SK-N-SH treated with all-trans-retinoic acid at 6 μM for 48 hours (cell line): ENCODE data around the gene GPHN.

Experiments
- ATAC-seq: fragments of 200-7000 bp; cut with Tn5 transposase; 3 replicates; pipeline ENCODE4 v1.9.1; 2020; ENCODE audit warnings: mild to moderate bottlenecking, moderate library complexity
- BACH2 ChIP-seq: fragments of 250-450 bp; sonication (Bioruptor Pico); IDR thresholded peaks from 2 replicates; pipeline ENCODE4 v1.9.0; 2021; ENCODE audit warnings: mild to moderate bottlenecking, borderline replicate concordance
- CSDC2 ChIP-seq: fragments of 250-450 bp; sonication (Bioruptor Pico); IDR thresholded peaks from 2 replicates; pipeline ENCODE4 v1.5.0; 2020; ENCODE audit warnings: mild to moderate bottlenecking, moderate library complexity
- ESRRG ChIP-seq: fragments of 250-450 bp; sonication (Bioruptor Pico); IDR thresholded peaks from 2 replicates; pipeline ENCODE4 v1.6.1; 2021; ENCODE audit warnings: mild to moderate bottlenecking
- GLIS3 ChIP-seq: fragments of 250-450 bp; sonication (Bioruptor Pico); IDR thresholded peaks from 2 replicates; pipeline ENCODE4 v1.5.0; 2020; ENCODE audit warnings: mild to moderate bottlenecking, moderate library complexity
- ISL1 ChIP-seq: fragments of 250-450 bp; sonication (Bioruptor Pico); IDR thresholded peaks from 2 replicates; pipeline ENCODE4 v2.1.2; 2022; ENCODE audit warnings: mild to moderate bottlenecking, moderate library complexity
- OSR1 ChIP-seq: fragments of 250-450 bp; sonication (Bioruptor Pico); IDR thresholded peaks from 2 replicates; pipeline ENCODE4 v1.8.0; 2022; ENCODE audit warnings: moderate library complexity, mild to moderate bottlenecking, inconsistent platforms
- PPARA ChIP-seq: fragments of 250-450 bp; sonication (Bioruptor Pico); IDR thresholded peaks from 2 replicates; pipeline ENCODE4 v1.5.0; 2020; ENCODE audit warnings: mild to moderate bottlenecking, borderline replicate concordance
- RARB ChIP-seq: fragments of 250-450 bp; sonication (Bioruptor Pico); IDR thresholded peaks from 2 replicates; pipeline ENCODE4 v1.8.0; 2021; ENCODE audit warnings: mild to moderate bottlenecking, moderate library complexity
- TCF4 ChIP-seq: fragments of 250-450 bp; sonication (Bioruptor Pico); IDR thresholded peaks from 2 replicates; pipeline ENCODE4 v1.8.0; 2021; ENCODE audit warnings: mild to moderate bottlenecking, moderate library complexity, borderline replicate concordance
- TOX ChIP-seq: fragments of 250-450 bp; sonication (Bioruptor Pico); IDR thresholded peaks from 2 replicates; pipeline ENCODE4 v1.8.0; 2021; ENCODE audit warnings: mild to moderate bottlenecking, moderate library complexity, borderline replicate concordance
- TSHZ2 ChIP-seq: fragments of 250-450 bp; sonication (Bioruptor Pico); IDR thresholded peaks from 2 replicates; pipeline ENCODE4 v1.5.0; 2020; ENCODE audit warnings: mild to moderate bottlenecking, moderate library complexity
- ZC3H10 ChIP-seq: fragments of 250-450 bp; sonication (Bioruptor Pico); IDR thresholded peaks from 2 replicates; pipeline ENCODE4 v1.5.1; 2021; ENCODE audit warnings: mild to moderate bottlenecking, moderate library complexity
- ZFP3 ChIP-seq: fragments of 250-450 bp; sonication (Bioruptor Pico); IDR thresholded peaks from 2 replicates; pipeline ENCODE4 v1.5.0; 2020; ENCODE audit warnings: mild to moderate bottlenecking, moderate library complexity
- ZFP30 ChIP-seq: fragments of 450-650 bp; formaldehyde crosslinking; IDR thresholded peaks from 2 replicates; pipeline ENCODE4 v1.5.0; 2022; ENCODE audit warnings: mild to moderate bottlenecking, moderate library complexity
- ZNF565 ChIP-seq: fragments of 450-650 bp; formaldehyde crosslinking; conservative IDR thresholded peaks from 2 replicates; pipeline ENCODE4 v1.5.0; 2020; ENCODE audit warnings: low read depth, mild to moderate bottlenecking, moderate library complexity
- ZNF70 ChIP-seq: fragments of 450-650 bp; formaldehyde crosslinking; IDR thresholded peaks from 2 replicates; pipeline ENCODE4 v1.5.0; 2020; ENCODE audit warnings: mild to moderate bottlenecking, moderate library complexity
- ZNF8 ChIP-seq: fragments of 450-650 bp; formaldehyde crosslinking; IDR thresholded peaks from 2 replicates; pipeline ENCODE4 v1.5.0; 2020; ENCODE audit warnings: mild to moderate bottlenecking, moderate library complexity
- TF ChIP-seq, protein P1 (sequence below): fragments of 250-450 bp; sonication (Bioruptor Pico); IDR thresholded peaks from 2 replicates; pipeline ENCODE4 v1.8.0; 2021; ENCODE audit warnings: low read depth, mild to moderate bottlenecking, moderate library complexity, borderline replicate concordance
- TF ChIP-seq, protein P2 (sequence below): fragments of 250-450 bp; sonication (Bioruptor Pico); IDR thresholded peaks from 2 replicates; pipeline ENCODE4 v1.8.0; 2020; ENCODE audit warnings: mild to moderate bottlenecking, moderate library complexity, borderline replicate concordance
- TF ChIP-seq, protein P3 (sequence below): fragments of 250-450 bp; sonication (Bioruptor Pico); IDR thresholded peaks from 2 replicates; pipeline ENCODE4 v1.5.1; 2020; ENCODE audit warnings: low read depth, mild to moderate bottlenecking, moderate library complexity
- TF ChIP-seq, protein P4 (sequence below): fragments of 250-450 bp; sonication (Bioruptor Pico); IDR thresholded peaks from 2 replicates; pipeline ENCODE4 v1.5.1; 2021; ENCODE audit warnings: mild to moderate bottlenecking, moderate library complexity

Gene GPHN

GRCh38 chr14:66993512-66993911 lies 485.6 kb downstream of the GPHN start (continued):
- TF ChIP-seq ZFP3 (CRISPR knock-in tag) (no peak), BACH2 (no peak)

DNA sequence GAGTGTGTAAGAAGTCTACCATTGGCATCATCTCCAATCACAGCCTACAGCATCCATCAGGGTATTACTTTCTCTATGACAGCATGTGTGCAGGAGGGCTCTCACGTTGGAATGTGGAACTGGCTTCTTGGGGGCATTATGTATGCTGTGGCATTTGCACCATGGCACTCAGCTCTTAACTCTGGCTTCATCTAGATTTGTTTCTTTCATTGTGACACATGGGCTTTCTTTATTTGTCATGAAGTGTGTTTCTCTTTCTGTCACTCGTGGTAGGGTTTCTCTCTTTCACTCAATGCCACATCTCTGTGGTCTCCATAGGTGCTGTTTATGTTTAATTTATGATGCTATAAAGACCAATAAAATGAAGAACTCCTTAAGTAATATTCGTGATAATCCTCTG lies 490.1 kb downstream of the GPHN start:
- TF ChIP-seq GLIS3 (CRISPR knock-in tag), result no peak
- no peak for TF ChIP-seq ZNF70
- TF ChIP-seq, protein P1, sequence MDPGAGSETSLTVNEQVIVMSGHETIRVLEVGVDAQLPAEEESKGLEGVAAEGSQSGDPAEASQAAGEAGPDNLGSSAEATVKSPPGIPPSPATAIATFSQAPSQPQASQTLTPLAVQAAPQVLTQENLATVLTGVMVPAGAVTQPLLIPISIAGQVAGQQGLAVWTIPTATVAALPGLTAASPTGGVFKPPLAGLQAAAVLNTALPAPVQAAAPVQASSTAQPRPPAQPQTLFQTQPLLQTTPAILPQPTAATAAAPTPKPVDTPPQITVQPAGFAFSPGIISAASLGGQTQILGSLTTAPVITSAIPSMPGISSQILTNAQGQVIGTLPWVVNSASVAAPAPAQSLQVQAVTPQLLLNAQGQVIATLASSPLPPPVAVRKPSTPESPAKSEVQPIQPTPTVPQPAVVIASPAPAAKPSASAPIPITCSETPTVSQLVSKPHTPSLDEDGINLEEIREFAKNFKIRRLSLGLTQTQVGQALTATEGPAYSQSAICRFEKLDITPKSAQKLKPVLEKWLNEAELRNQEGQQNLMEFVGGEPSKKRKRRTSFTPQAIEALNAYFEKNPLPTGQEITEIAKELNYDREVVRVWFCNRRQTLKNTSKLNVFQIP, result no peak
- no peak for TF ChIP-seq ZNF565
- TF ChIP-seq, all 23 proteins: peak for 0
- ATAC-seq, result no peak

GRCh38 chr14:66999978-67000377 lies 492.0 kb downstream of the GPHN start:
- TF ChIP-seq TCF4 (no peak), ZC3H10 (no peak), ZFP30 (CRISPR knock-in tag) (no peak), GLIS3 (CRISPR knock-in tag) (no peak), TOX (CRISPR knock-in tag) (no peak), ZNF565 (no peak), CSDC2 (CRISPR knock-in tag) (no peak), ZNF8 (CRISPR knock-in tag) (no peak), TSHZ2 (CRISPR knock-in tag) (no peak), RARB (CRISPR knock-in tag) (no peak), OSR1 (CRISPR knock-in tag) (no peak), ZFP3 (CRISPR knock-in tag) (no peak), ISL1 (CRISPR knock-in tag) (no peak)
- TF ChIP-seq, protein P2, sequence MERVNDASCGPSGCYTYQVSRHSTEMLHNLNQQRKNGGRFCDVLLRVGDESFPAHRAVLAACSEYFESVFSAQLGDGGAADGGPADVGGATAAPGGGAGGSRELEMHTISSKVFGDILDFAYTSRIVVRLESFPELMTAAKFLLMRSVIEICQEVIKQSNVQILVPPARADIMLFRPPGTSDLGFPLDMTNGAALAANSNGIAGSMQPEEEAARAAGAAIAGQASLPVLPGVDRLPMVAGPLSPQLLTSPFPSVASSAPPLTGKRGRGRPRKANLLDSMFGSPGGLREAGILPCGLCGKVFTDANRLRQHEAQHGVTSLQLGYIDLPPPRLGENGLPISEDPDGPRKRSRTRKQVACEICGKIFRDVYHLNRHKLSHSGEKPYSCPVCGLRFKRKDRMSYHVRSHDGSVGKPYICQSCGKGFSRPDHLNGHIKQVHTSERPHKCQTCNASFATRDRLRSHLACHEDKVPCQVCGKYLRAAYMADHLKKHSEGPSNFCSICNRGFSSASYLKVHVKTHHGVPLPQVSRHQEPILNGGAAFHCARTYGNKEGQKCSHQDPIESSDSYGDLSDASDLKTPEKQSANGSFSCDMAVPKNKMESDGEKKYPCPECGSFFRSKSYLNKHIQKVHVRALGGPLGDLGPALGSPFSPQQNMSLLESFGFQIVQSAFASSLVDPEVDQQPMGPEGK (CRISPR knock-in tag), result no peak
- TF ChIP-seq, protein P3, sequence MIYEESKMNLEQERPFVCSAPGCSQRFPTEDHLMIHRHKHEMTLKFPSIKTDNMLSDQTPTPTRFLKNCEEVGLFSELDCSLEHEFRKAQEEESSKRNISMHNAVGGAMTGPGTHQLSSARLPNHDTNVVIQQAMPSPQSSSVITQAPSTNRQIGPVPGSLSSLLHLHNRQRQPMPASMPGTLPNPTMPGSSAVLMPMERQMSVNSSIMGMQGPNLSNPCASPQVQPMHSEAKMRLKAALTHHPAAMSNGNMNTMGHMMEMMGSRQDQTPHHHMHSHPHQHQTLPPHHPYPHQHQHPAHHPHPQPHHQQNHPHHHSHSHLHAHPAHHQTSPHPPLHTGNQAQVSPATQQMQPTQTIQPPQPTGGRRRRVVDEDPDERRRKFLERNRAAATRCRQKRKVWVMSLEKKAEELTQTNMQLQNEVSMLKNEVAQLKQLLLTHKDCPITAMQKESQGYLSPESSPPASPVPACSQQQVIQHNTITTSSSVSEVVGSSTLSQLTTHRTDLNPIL (CRISPR knock-in tag), result no peak
- TF ChIP-seq, all 23 proteins: peak for 0
- no peak for ATAC-seq

DNA sequence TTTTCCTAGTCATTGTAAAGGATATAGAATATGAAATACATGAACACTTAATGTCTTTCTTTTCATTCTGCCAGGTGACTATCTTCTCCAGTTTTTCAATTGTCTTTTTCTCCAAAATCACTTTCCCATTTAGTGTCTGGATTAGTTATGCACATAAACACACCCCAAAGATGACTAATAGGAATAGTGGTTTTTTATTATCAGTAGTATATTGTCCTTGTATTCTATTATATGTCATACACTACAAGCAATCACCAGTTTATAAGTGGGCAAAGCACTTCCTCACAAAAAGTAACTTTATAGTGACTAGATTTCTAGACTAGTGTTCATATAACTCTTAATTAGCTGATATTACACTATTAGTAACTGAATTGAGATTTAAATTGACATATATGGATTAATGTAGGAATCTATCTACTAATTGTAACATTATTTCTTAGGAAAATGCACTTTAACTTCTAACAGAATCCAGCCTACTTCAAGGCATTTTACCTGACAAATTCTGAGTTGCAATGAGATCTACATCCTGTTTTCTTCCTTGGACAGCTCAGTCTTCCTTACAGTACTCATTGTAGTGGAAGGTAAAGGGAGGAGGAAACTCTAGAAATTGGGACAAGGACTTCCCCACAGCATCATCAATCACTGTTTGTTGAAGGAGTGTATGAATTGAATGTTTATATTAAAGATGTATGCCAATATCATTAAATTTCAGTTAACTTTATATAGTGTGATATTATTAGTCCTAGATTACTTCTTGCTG lies 495.2 kb downstream of the GPHN start:
- ATAC-seq, result peak; percentile 63
- TF ChIP-seq BACH2 (no peak), ZNF565 (no peak), ZNF8 (CRISPR knock-in tag) (no peak), ESRRG (CRISPR knock-in tag) (no peak), CSDC2 (CRISPR knock-in tag) (no peak), ISL1 (CRISPR knock-in tag) (no peak), TOX (CRISPR knock-in tag) (no peak), ZC3H10 (no peak), ZNF70 (no peak)

DNA sequence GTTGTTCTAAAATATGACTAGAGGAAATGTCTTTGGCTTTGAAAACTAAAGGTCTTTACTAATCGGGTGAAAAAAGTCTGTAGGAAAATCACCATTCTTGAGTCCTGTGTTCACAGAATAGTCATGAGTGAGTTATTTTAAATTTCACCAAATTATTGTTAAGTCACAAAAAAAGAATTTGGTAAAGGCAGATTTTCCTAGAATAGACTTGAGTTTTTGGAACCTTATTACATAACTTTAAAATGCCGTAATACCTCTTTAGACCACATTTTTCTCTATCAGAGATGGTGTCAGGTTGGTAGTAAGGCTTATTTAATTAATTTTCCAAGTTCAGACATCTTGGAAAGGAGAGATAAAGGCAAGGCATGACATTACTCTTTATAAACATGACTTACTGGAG lies 496.6 kb downstream of the GPHN start:
- peak; percentile 65; the same call in 2 of the 3 replicates for ATAC-seq
- TF ChIP-seq BACH2 (no peak), TCF4 (no peak), GLIS3 (CRISPR knock-in tag) (no peak), ISL1 (CRISPR knock-in tag) (peak; percentile 72), TOX (CRISPR knock-in tag) (no peak), PPARA (no peak)
- TF ChIP-seq, protein P4, sequence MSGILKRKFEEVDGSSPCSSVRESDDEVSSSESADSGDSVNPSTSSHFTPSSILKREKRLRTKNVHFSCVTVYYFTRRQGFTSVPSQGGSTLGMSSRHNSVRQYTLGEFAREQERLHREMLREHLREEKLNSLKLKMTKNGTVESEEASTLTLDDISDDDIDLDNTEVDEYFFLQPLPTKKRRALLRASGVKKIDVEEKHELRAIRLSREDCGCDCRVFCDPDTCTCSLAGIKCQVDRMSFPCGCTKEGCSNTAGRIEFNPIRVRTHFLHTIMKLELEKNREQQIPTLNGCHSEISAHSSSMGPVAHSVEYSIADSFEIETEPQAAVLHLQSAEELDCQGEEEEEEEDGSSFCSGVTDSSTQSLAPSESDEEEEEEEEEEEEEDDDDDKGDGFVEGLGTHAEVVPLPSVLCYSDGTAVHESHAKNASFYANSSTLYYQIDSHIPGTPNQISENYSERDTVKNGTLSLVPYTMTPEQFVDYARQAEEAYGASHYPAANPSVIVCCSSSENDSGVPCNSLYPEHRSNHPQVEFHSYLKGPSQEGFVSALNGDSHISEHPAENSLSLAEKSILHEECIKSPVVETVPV, result no peak
- TF ChIP-seq, all 23 proteins: peak for 1
